ENCODE data around the gene PTPN3.
"Not testable (repeated sequence)": the region's sequence is repeated elsewhere in the genome, so short reads cannot be mapped to it uniquely, and the experiment has no call there.

Gene PTPN3

GRCh38 chr9:109498195-109499092 lies at the start of gene PTPN3:
Gene PTPN3, minus strand, starts transcription at chr9:109498307. Its CDS starts 34,873 bp downstream, at chr9:109463434.
- no peak for DNase-seq

GRCh38 chr9:109544954-109545353 lies 46.8 kb upstream of the PTPN3 start:
- not testable (repeated sequence) for DNase-seq

GRCh38 chr9:109542922-109543321 lies 44.8 kb upstream of the PTPN3 start:
- DNase-seq = no peak

- no peak for DNase-seq
Observed at GRCh38 chr9:109538346-109538745, 40.2 kb upstream of the PTPN3 start.

- no peak for DNase-seq
Observed at GRCh38 chr9:109537288-109537687, 39.2 kb upstream of the PTPN3 start.

GRCh38 chr9:109536859-109537258 lies 38.8 kb upstream of the PTPN3 start:
- no peak for DNase-seq

GRCh38 chr9:109535365-109535764 lies 37.3 kb upstream of the PTPN3 start:
- DNase-seq = no peak

GRCh38 chr9:109534151-109534550 lies 36.0 kb upstream of the PTPN3 start:
- DNase-seq = no peak

- DNase-seq = not testable (repeated sequence)
Observed at GRCh38 chr9:109532652-109533051, 34.5 kb upstream of the PTPN3 start.

- no peak for DNase-seq
Observed at GRCh38 chr9:109522106-109522505, 24.0 kb upstream of the PTPN3 start.

- DNase-seq = no peak
Observed at GRCh38 chr9:109520475-109521132, 22.5 kb upstream of the PTPN3 start.

- no peak for DNase-seq
Observed at GRCh38 chr9:109519366-109519765, 21.3 kb upstream of the PTPN3 start.

GRCh38 chr9:109518621-109519335 lies 20.7 kb upstream of the PTPN3 start:
- DNase-seq = no peak

GRCh38 chr9:109517901-109518377 lies 19.8 kb upstream of the PTPN3 start:
- no peak for DNase-seq

GRCh38 chr9:109513871-109514270 lies 15.8 kb upstream of the PTPN3 start:
- no peak for DNase-seq

GRCh38 chr9:109512170-109512756 lies 14.2 kb upstream of the PTPN3 start:
- DNase-seq = no peak

GRCh38 chr9:109510506-109510905 lies 12.4 kb upstream of the PTPN3 start:
- no peak for DNase-seq

GRCh38 chr9:109510042-109510441 lies 11.9 kb upstream of the PTPN3 start:
- DNase-seq = not testable (repeated sequence)

GRCh38 chr9:109509611-109510010 lies 11.5 kb upstream of the PTPN3 start:
- DNase-seq = no peak

GRCh38 chr9:109507421-109507838 lies 9.3 kb upstream of the PTPN3 start:
- no peak for DNase-seq

- no peak for DNase-seq
Observed at GRCh38 chr9:109506097-109506712, 8.1 kb upstream of the PTPN3 start.

GRCh38 chr9:109504689-109505088 lies 6.6 kb upstream of the PTPN3 start:
- no peak for DNase-seq
